ENCODE measurements around the gene TERT. TPM values are rescaled to one million over a fixed set of nuclear protein-coding genes. Genes with fewer than 3 reads are reported as not detected.

Gene TERT
- total RNA-seq, 2 donors from 2014 or later = 7.1 to 9.8 TPM

DNA sequence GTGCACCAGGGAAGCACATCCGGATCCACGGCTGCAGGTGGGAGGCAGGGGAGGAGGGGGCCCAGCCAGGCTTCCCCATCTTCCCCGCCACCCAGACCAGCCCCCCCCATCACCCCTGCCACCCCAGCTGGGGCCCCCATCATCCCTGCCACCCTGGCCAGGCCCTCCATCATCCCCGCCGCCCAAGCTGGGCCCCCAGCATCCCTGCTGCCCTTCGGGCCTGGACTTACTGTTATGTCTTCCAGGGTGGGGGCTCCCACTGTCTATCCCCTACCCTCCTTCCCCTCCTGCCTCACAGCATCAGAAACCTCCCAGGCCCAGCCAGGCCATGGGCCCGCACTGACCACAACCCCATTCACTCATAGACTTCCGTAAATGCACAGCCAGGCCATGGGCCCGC is 42.2 kb downstream of the TERT start:
- no peak overlapping the region for H3K27ac ChIP-seq (ENCODE audit: low read depth, low read length)

DNA sequence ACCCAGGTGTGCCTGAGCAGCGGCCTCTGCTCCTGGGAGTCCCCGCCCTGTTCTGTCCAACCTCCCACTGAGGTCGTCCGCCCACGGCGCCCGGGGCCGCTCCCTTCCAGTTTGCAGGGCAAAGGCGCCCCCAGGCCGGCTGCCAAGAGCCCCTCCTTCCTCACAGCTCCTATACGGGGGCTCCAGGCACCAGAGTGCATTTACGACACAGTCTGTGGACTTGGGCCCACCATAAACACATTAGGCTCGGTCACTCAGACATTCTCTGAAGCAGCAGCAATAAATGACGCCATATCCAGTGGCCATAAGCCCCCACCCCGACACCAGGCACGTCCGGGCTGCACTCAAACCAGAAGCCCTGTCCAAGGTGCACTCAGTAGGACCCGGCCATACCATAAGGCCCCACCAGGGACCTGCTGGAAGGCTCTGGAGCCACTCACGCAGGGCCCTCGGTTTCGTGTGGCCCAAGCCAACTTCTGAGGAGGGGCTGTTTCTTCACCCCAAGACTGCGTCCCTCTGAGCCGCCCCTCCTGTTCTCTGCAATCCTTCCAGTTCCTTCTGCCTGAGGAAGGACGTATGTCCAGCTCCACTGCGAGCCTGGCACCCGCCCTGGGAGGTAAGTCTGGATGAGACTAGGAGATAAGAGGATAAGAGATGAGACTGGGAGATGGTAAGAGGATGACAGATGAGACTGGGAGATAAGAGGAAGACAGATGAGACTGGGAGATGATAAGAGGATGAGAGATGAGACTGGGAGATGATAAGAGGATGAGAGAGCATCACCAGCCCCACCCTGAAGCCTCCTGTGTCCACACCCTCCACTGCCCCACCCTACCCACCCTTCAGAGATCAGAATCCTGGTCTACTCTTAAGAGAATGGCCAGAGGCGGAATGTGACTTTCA is 42.9 kb downstream of the TERT start:
- Histone ChIP-seq H3K27ac (ENCODE audit: low read depth, low read length) (no peak overlapping the region), H3K4me3 (ENCODE audit: low read length) (no peak overlapping the region), H3K36me3 (ENCODE audit: control insufficient read depth, insufficient read depth, low read length) (no peaks in the 10 kb centered on the region), H3K9ac (ENCODE audit: extremely low read depth, low read length, poor library complexity, severe bottlenecking) (no peak overlapping the region), H3K4me1 (ENCODE audit: control insufficient read depth, insufficient read depth, low read length) (no peaks in the 10 kb centered on the region), H3K27me3 (ENCODE audit: control insufficient read depth, insufficient read depth, low read length, poor library complexity, severe bottlenecking) (no peaks in the 10 kb centered on the region), H3K9me3 (ENCODE audit: control insufficient read depth, low read length) (no peaks in the 10 kb centered on the region)
- peaks cover 4% of the 10 kb centered on the region for H3K4me1 Mint-ChIP-seq
- no peaks in the 10 kb centered on the region for H3K9me3 Mint-ChIP-seq
- H3K4me3 Mint-ChIP-seq = no peak overlapping the region
- peak; percentile 40 for TF ChIP-seq CTCF (conservative IDR thresholded peaks at IDR 0.05)
- DNase-seq = no peak
- no peaks in the 10 kb centered on the region for H3K27me3 Mint-ChIP-seq (ENCODE audit: insufficient read depth)
- WGBS, 2 experiments (ENCODE audit: insufficient coverage in 1 of 2, insufficient read length in 1 of 2) = 89 to 91% methylated on average over 22 to 27 of the region's 27 CpGs
- no peaks in the 10 kb centered on the region for H3K36me3 Mint-ChIP-seq (ENCODE audit: low read depth)
- no peak overlapping the region for H3K27ac Mint-ChIP-seq

More for the DNA sequence above, 42.2 kb downstream of the TERT start:
- Mint-ChIP-seq H3K9me3 (no peaks in the 10 kb centered on the region), H3K27ac (no peak overlapping the region), H3K36me3 (ENCODE audit: low read depth) (no peaks in the 10 kb centered on the region), H3K27me3 (ENCODE audit: insufficient read depth) (no peaks in the 10 kb centered on the region), H3K4me1 (peaks cover 4% of the 10 kb centered on the region), H3K4me3 (no peak overlapping the region)
- H3K36me3 ChIP-seq (ENCODE audit: control insufficient read depth, insufficient read depth, low read length) = no peaks in the 10 kb centered on the region
- H3K4me1 ChIP-seq (ENCODE audit: control insufficient read depth, insufficient read depth, low read length) = no peaks in the 10 kb centered on the region
- H3K4me3 ChIP-seq (ENCODE audit: low read length) = no peak overlapping the region
- DNase-seq = no peak
- H3K9ac ChIP-seq (ENCODE audit: extremely low read depth, low read length, poor library complexity, severe bottlenecking) = no peak overlapping the region
- no peak for TF ChIP-seq CTCF (conservative IDR thresholded peaks at IDR 0.05)
- no peaks in the 10 kb centered on the region for H3K27me3 ChIP-seq (ENCODE audit: control insufficient read depth, insufficient read depth, low read length, poor library complexity, severe bottlenecking)
- WGBS, 2 experiments (ENCODE audit: insufficient coverage in 1 of 2, insufficient read length in 1 of 2) = 95 to 100% methylated on average over 1 to 8 of the region's 9 CpGs
- no peaks in the 10 kb centered on the region for H3K9me3 ChIP-seq (ENCODE audit: control insufficient read depth, low read length)

DNA sequence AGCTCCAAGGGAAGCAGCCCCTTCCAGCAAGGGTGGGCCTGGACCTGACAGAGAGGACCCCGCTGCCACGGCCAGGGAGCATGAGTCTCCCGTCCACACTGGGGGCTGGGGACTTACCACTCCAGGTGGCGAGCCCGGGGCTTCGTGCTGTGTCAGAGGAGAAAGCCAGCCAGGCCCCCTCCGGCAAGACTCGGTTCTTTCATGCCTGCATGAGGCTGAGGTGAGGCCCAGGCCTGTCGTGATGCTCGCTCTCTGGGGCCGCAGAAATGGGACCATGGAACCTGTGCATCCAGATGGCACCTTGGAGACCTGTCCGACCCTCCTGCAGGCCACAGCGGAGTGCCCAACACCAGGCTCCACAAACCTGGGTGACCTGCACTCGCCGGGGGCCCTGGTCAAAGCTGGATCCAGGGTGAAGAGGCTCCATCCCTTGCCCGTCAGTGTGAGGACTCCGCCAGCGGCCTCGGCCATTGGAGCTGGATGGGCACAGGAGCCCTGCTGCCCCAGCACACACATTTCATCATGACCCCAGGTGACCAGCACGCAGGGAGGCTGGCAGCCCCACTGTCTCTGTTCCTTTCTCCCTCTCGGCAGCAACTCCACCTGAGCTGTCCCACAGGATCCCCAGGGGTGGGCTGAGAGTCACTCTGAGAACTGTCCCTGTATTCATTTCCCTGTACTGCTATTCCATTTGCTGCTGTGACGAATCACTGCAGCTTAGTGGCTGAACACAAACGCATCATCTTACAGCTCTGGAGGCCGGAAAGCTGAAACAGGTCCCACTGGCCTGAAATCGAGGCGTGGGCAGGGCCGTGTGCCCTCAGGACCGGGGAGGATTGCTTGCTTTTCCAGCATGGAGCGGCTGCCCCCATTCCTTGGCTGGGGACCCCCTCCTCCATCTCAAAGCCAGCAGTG is 45.2 kb downstream of the TERT start:
- Histone ChIP-seq H3K9me3 (ENCODE audit: control insufficient read depth, low read length) (no peaks in the 10 kb centered on the region), H3K27me3 (ENCODE audit: control insufficient read depth, insufficient read depth, low read length, poor library complexity, severe bottlenecking) (no peaks in the 10 kb centered on the region), H3K9ac (ENCODE audit: extremely low read depth, low read length, poor library complexity, severe bottlenecking) (no peak overlapping the region), H3K36me3 (ENCODE audit: control insufficient read depth, insufficient read depth, low read length) (no peaks in the 10 kb centered on the region), H3K27ac (ENCODE audit: low read depth, low read length) (no peak overlapping the region), H3K4me1 (ENCODE audit: control insufficient read depth, insufficient read depth, low read length) (no peaks in the 10 kb centered on the region), H3K4me3 (ENCODE audit: low read length) (no peak overlapping the region)
- Mint-ChIP-seq H3K27ac (no peak overlapping the region), H3K27me3 (ENCODE audit: insufficient read depth) (no peaks in the 10 kb centered on the region), H3K36me3 (ENCODE audit: low read depth) (no peaks in the 10 kb centered on the region), H3K9me3 (no peaks in the 10 kb centered on the region), H3K4me3 (no peak overlapping the region), H3K4me1 (peaks cover 4% of the 10 kb centered on the region)
- TF ChIP-seq CTCF (conservative IDR thresholded peaks at IDR 0.05) = no peak
- 73 to 85% methylated on average over 19 to 29 of the region's 29 CpGs for WGBS, 2 experiments (ENCODE audit: insufficient coverage in 1 of 2, insufficient read length in 1 of 2)
- DNase-seq = no peak
